K562 (cell line): Measurements from ENCODE around the gene GHR.

ENCODE experiments used
- CHD2 ChIP-seq: IDR thresholded peaks from 2 replicates; pipeline ENCODE4 v1.6.1; 2011; ENCODE audit warnings: low read depth, low read length
- E2F3 ChIP-seq: fragments of 250-450 bp; sonication (Bioruptor Pico); IDR thresholded peaks from 2 replicates; pipeline ENCODE4 v1.4.0; 2020; ENCODE audit warnings: mild to moderate bottlenecking
- KLF6 ChIP-seq: fragments of 250-450 bp; sonication (Bioruptor Pico); IDR thresholded peaks from 2 replicates; pipeline ENCODE4 v1.4.0; 2020; ENCODE audit warnings: mild to moderate bottlenecking, moderate library complexity, borderline replicate concordance
- MEF2D ChIP-seq: conservative IDR thresholded peaks from 2 replicates; pipeline ENCODE4 v1.6.1; 2016; ENCODE audit warnings: low read depth, missing genetic modification characterization, missing compliant biosample characterization
- RBM17 ChIP-seq: fragments of 200-400 bp; formaldehyde crosslinking; IDR thresholded peaks from 2 replicates; pipeline ENCODE4 v1.6.1; 2017; ENCODE audit warnings: low read depth, mild to moderate bottlenecking, low read length, borderline replicate concordance
- SMAD4 ChIP-seq: fragments of 250-450 bp; sonication (Bioruptor Pico); conservative IDR thresholded peaks from 2 replicates; pipeline ENCODE4 v1.8.0; 2021; ENCODE audit warnings: inconsistent platforms, mild to moderate bottlenecking, moderate library complexity
- XRCC4 ChIP-seq: IDR thresholded peaks from one replicate; pipeline ENCODE4 v1.6.1; 2011; ENCODE audit not compliant: insufficient read depth, insufficient read length; ENCODE audit errors: extremely low read depth
- ZBTB7A ChIP-seq: IDR thresholded peaks from 2 replicates; pipeline ENCODE4 v1.6.1; 2011; ENCODE audit warnings: low read depth, mild to moderate bottlenecking, low read length, moderate library complexity, borderline replicate concordance; ENCODE audit not compliant: control insufficient read depth
- ZNF217 ChIP-seq: sonication (generic); formaldehyde crosslinking; IDR thresholded peaks from 2 replicates; pipeline ENCODE4 v1.8.0; 2022; ENCODE audit warnings: mild to moderate bottlenecking, missing genetic modification reagents
- TF ChIP-seq, protein P1 (sequence below): sonication (generic); formaldehyde crosslinking; IDR thresholded peaks from 2 replicates; pipeline ENCODE4 v1.8.0; 2022; ENCODE audit warnings: missing genetic modification reagents, mild to moderate bottlenecking, borderline replicate concordance
- TF ChIP-seq, protein P2 (sequence below): fragments of 150-350 bp; IDR thresholded peaks from 2 replicates; pipeline ENCODE4 v1.6.1; 2014; ENCODE audit warnings: low read depth, mild to moderate bottlenecking, low read length, borderline replicate concordance
- TF ChIP-seq, protein P3 (sequence below), 3 experiments: IDR thresholded peaks in 2 of 3; conservative IDR thresholded peaks in 1 of 3; 2 replicates each; pipeline ENCODE4 v1.5.1; 2011 to 2012; ENCODE audit warnings: low read length in 3 of 3, mild to moderate bottlenecking in 3 of 3, control low read depth in 2 of 3, improper control_type of control experiment in 1 of 3, inconsistent platforms in 1 of 3, low read depth in 1 of 3, mixed read lengths in 1 of 3, moderate library complexity in 1 of 3; ENCODE audit not compliant: insufficient read depth in 2 of 3
- TF ChIP-seq, protein P4 (sequence below): sonication (generic); formaldehyde crosslinking; IDR thresholded peaks from 2 replicates; pipeline ENCODE4 v1.8.0; 2022; ENCODE audit warnings: mild to moderate bottlenecking, missing genetic modification reagents

DNA sequence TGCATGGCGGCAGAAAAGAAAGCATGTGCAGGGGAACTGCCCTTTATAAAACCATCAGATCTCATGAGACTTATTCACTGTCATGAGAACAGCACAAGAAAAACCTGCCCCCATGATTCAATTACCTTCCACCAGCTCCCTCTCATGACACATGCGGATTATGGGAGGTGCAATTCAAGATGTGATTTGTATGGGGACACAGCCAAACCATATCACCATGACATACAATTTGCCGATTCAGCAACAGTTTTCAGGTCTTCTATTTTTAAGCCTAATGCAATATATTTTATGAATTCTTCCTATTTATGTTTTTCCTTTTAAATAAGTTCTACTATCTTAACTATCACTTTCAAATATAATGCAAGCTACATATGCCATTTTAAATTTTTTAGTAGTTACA, 242.6 kb downstream of the GHR start:
- TF ChIP-seq SMAD4 (CRISPR knock-in tag) (no peak), ZNF217 (CRISPR knock-in tag) (no peak), CHD2 (no peak), RBM17 (no peak), KLF6 (no peak), MEF2D (tag) (no peak), XRCC4 (no peak), ZBTB7A (no peak), E2F3 (no peak)
- TF ChIP-seq, protein P1, sequence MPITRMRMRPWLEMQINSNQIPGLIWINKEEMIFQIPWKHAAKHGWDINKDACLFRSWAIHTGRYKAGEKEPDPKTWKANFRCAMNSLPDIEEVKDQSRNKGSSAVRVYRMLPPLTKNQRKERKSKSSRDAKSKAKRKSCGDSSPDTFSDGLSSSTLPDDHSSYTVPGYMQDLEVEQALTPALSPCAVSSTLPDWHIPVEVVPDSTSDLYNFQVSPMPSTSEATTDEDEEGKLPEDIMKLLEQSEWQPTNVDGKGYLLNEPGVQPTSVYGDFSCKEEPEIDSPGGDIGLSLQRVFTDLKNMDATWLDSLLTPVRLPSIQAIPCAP (CRISPR knock-in tag), result no peak
- TF ChIP-seq, protein P2, sequence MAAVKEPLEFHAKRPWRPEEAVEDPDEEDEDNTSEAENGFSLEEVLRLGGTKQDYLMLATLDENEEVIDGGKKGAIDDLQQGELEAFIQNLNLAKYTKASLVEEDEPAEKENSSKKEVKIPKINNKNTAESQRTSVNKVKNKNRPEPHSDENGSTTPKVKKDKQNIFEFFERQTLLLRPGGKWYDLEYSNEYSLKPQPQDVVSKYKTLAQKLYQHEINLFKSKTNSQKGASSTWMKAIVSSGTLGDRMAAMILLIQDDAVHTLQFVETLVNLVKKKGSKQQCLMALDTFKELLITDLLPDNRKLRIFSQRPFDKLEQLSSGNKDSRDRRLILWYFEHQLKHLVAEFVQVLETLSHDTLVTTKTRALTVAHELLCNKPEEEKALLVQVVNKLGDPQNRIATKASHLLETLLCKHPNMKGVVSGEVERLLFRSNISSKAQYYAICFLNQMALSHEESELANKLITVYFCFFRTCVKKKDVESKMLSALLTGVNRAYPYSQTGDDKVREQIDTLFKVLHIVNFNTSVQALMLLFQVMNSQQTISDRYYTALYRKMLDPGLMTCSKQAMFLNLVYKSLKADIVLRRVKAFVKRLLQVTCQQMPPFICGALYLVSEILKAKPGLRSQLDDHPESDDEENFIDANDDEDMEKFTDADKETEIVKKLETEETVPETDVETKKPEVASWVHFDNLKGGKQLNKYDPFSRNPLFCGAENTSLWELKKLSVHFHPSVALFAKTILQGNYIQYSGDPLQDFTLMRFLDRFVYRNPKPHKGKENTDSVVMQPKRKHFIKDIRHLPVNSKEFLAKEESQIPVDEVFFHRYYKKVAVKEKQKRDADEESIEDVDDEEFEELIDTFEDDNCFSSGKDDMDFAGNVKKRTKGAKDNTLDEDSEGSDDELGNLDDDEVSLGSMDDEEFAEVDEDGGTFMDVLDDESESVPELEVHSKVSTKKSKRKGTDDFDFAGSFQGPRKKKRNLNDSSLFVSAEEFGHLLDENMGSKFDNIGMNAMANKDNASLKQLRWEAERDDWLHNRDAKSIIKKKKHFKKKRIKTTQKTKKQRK, result no peak
- TF ChIP-seq, protein P3, sequence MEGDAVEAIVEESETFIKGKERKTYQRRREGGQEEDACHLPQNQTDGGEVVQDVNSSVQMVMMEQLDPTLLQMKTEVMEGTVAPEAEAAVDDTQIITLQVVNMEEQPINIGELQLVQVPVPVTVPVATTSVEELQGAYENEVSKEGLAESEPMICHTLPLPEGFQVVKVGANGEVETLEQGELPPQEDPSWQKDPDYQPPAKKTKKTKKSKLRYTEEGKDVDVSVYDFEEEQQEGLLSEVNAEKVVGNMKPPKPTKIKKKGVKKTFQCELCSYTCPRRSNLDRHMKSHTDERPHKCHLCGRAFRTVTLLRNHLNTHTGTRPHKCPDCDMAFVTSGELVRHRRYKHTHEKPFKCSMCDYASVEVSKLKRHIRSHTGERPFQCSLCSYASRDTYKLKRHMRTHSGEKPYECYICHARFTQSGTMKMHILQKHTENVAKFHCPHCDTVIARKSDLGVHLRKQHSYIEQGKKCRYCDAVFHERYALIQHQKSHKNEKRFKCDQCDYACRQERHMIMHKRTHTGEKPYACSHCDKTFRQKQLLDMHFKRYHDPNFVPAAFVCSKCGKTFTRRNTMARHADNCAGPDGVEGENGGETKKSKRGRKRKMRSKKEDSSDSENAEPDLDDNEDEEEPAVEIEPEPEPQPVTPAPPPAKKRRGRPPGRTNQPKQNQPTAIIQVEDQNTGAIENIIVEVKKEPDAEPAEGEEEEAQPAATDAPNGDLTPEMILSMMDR (IDR thresholded peaks at IDR 0.05 in 2 of 3, conservative IDR thresholded peaks at IDR 0.05 in 1 of 3; ENCODE audit: insufficient read depth in 2 of 3, low read depth in 1 of 3, low read length in 3 of 3), result no peak
- TF ChIP-seq, protein P4, sequence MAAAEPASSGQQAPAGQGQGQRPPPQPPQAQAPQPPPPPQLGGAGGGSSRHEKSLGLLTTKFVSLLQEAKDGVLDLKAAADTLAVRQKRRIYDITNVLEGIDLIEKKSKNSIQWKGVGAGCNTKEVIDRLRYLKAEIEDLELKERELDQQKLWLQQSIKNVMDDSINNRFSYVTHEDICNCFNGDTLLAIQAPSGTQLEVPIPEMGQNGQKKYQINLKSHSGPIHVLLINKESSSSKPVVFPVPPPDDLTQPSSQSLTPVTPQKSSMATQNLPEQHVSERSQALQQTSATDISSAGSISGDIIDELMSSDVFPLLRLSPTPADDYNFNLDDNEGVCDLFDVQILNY (CRISPR knock-in tag), result no peak
